Measurements from ENCODE around the gene CPA4.
"Not testable (repeated sequence)": the region's sequence is repeated elsewhere in the genome, so short reads cannot be mapped to it uniquely, and the experiment has no call there.

Gene CPA4

GRCh38 chr7:130301501-130302020, 8.6 kb downstream of the CPA4 start:
- no peak for DNase-seq (ENCODE audit: low read depth in 2 of 2)

GRCh38 chr7:130302649-130303048, 9.7 kb downstream of the CPA4 start:
- DNase-seq (ENCODE audit: low read depth in 2 of 2): no peak

GRCh38 chr7:130303127-130303526, 10.2 kb downstream of the CPA4 start:
- DNase-seq (ENCODE audit: low read depth in 2 of 2): no peak

- no peak for DNase-seq (ENCODE audit: low read depth in 2 of 2)
These were observed 10.6 kb downstream of the CPA4 start for GRCh38 chr7:130303551-130303950.

- DNase-seq (ENCODE audit: low read depth in 2 of 2): no peak
These were observed 11.0 kb downstream of the CPA4 start for GRCh38 chr7:130303982-130304381.

GRCh38 chr7:130304878-130305277, 11.9 kb downstream of the CPA4 start:
- no peak for DNase-seq (ENCODE audit: low read depth in 2 of 2)

GRCh38 chr7:130305433-130306042, 12.6 kb downstream of the CPA4 start:
- no peak for DNase-seq (ENCODE audit: low read depth in 2 of 2)

GRCh38 chr7:130309986-130310385, 17.0 kb downstream of the CPA4 start:
- no peak for DNase-seq (ENCODE audit: low read depth in 2 of 2)

- DNase-seq (ENCODE audit: low read depth in 2 of 2): no peak
These were observed 21.3 kb downstream of the CPA4 start for GRCh38 chr7:130314305-130314704.

- no peak for DNase-seq (ENCODE audit: low read depth in 2 of 2)
These were observed 26.6 kb downstream of the CPA4 start for GRCh38 chr7:130319541-130319940.

- DNase-seq (ENCODE audit: low read depth in 2 of 2): not testable (repeated sequence)
These were observed 28.7 kb downstream of the CPA4 start for GRCh38 chr7:130321542-130322229.

- no peak for DNase-seq (ENCODE audit: low read depth in 2 of 2)
These were observed 29.7 kb downstream of the CPA4 start for GRCh38 chr7:130322615-130323014.

- no peak for DNase-seq (ENCODE audit: low read depth in 2 of 2)
These were observed 31.5 kb downstream of the CPA4 start for GRCh38 chr7:130324306-130324943.

GRCh38 chr7:130329681-130330080, 36.7 kb downstream of the CPA4 start:
- no peak for DNase-seq (ENCODE audit: low read depth in 2 of 2)

GRCh38 chr7:130332259-130333053, 39.5 kb downstream of the CPA4 start:
- DNase-seq (ENCODE audit: low read depth in 2 of 2): no peak

- no peak for DNase-seq (ENCODE audit: low read depth in 2 of 2)
These were observed 40.9 kb downstream of the CPA4 start for GRCh38 chr7:130333832-130334231.

- no peak for DNase-seq (ENCODE audit: low read depth in 2 of 2)
These were observed 41.3 kb downstream of the CPA4 start for GRCh38 chr7:130334274-130334673.

GRCh38 chr7:130337410-130337971, 44.5 kb downstream of the CPA4 start:
- DNase-seq (ENCODE audit: low read depth in 2 of 2): no peak

- no peak for DNase-seq (ENCODE audit: low read depth in 2 of 2)
These were observed 45.3 kb downstream of the CPA4 start for GRCh38 chr7:130338233-130338632.

GRCh38 chr7:130341882-130342281, 48.9 kb downstream of the CPA4 start:
- DNase-seq (ENCODE audit: low read depth in 2 of 2): no peak

- no peak for DNase-seq (ENCODE audit: low read depth in 2 of 2)
These were observed 49.9 kb downstream of the CPA4 start for GRCh38 chr7:130342701-130343380.

All from stimulated activated CD8-positive, alpha-beta memory T cell treated with anti-CD3 and anti-CD28 coated beads, Interleukin-2, amount 100 ng/mL, for 48 hours (primary cell).